Left ventricle myocardium inferior (tissue), 1 donor: Measurements from ENCODE around the gene BLTP2. TPM values are rescaled to one million over a fixed set of nuclear protein-coding genes. Genes with fewer than 3 reads are reported as not detected.

ENCODE experiments used
- DNase-seq: peaks from one replicate; pipeline ENCODE4 v3.0.0-alpha.2; 2020
- H3K27ac ChIP-seq: fragments of 200-600 bp; replicated peaks from 2 replicates; pipeline ENCODE4 v1.8.0; 2021
- H3K27me3 ChIP-seq: fragments of 200-600 bp; 2 replicates; pipeline ENCODE4 v1.8.0; 2021; ENCODE audit warnings: low read depth
- H3K36me3 ChIP-seq: fragments of 200-600 bp; 2 replicates; pipeline ENCODE4 v1.8.0; 2021
- H3K4me1 ChIP-seq: fragments of 200-600 bp; 2 replicates; pipeline ENCODE4 v1.8.0; 2021
- H3K4me3 ChIP-seq: fragments of 200-600 bp; 2 replicates; pipeline ENCODE4 v1.8.0; 2021; ENCODE audit warnings: mild to moderate bottlenecking, moderate library complexity
- H3K9me3 ChIP-seq: fragments of 200-600 bp; replicated peaks from 2 replicates; pipeline ENCODE4 v1.8.0; 2021
- CTCF ChIP-seq: fragments of 200-600 bp; IDR thresholded peaks from 2 replicates; pipeline ENCODE4 v1.8.0; 2021; ENCODE audit warnings: antibody characterized with exemption, mild to moderate bottlenecking, borderline replicate concordance
- intact Hi-C: fragments of 100-400 bp; cut with micrococcal nuclease; formaldehyde crosslinking; loops from one replicate; pipeline ENCODE4 v1.11.0; 2022
- total RNA-seq: library from RNA; stranded (reverse); fragmentation: NEBNext Ultra II Directional; extraction: Animal tissue kit (Norgen Biotek cat#: 25700); gene quantifications from one replicate; pipeline ENCODE4 v1.2.1, GENCODE V29; 2021
- donor health status: DM: no; HTN: yes; CAD: no; lungs with severe emphysema.

The BLTP2 gene
- total RNA-seq, 1 donor from 2014 or later = 71.3 TPM

GRCh38 chr17:28624148-28624547 is 20.8 kb downstream of the BLTP2 start:
- no peak overlapping the region for H3K4me3 ChIP-seq
- H3K4me1 ChIP-seq = peaks cover 16% of the 10 kb centered on the region
- no peaks in the 10 kb centered on the region for H3K27me3 ChIP-seq
- peaks cover 85% of the 10 kb centered on the region for H3K36me3 ChIP-seq
- no peaks in the 10 kb centered on the region for H3K9me3 ChIP-seq
- no peak for DNase-seq
- intact Hi-C loops = no loop called here
- TF ChIP-seq CTCF = no peak
- peak overlapping the region; percentile 50 for H3K27ac ChIP-seq

GRCh38 chr17:28623696-28624095 is 21.3 kb downstream of the BLTP2 start:
- Histone ChIP-seq H3K27me3 (no peaks in the 10 kb centered on the region), H3K36me3 (peaks cover 85% of the 10 kb centered on the region), H3K4me1 (peaks cover 16% of the 10 kb centered on the region), H3K4me3 (no peak overlapping the region), H3K27ac (peak overlapping the region; percentile 50), H3K9me3 (no peaks in the 10 kb centered on the region)
- intact Hi-C loops = no loop called here
- no peak for TF ChIP-seq CTCF
- no peak for DNase-seq

- H3K36me3 ChIP-seq = peaks cover 88% of the 10 kb centered on the region
- no peak for DNase-seq
- intact Hi-C loops = no loop called here
- peaks cover 16% of the 10 kb centered on the region for H3K4me1 ChIP-seq
- no peaks in the 10 kb centered on the region for H3K27me3 ChIP-seq
- no peak for TF ChIP-seq CTCF
- no peak overlapping the region for H3K27ac ChIP-seq
- H3K4me3 ChIP-seq = no peak overlapping the region
- no peaks in the 10 kb centered on the region for H3K9me3 ChIP-seq
These were observed 22.8 kb downstream of the BLTP2 start for GRCh38 chr17:28622186-28622585.

- Histone ChIP-seq H3K4me1 (peaks cover 16% of the 10 kb centered on the region), H3K36me3 (peaks cover 98% of the 10 kb centered on the region), H3K9me3 (no peaks in the 10 kb centered on the region), H3K27ac (no peak overlapping the region), H3K27me3 (no peaks in the 10 kb centered on the region), H3K4me3 (no peak overlapping the region)
- DNase-seq = no peak
- TF ChIP-seq CTCF = no peak
- intact Hi-C loops = no loop called here
These were observed 24.9 kb downstream of the BLTP2 start for GRCh38 chr17:28620010-28620409.

GRCh38 chr17:28618464-28618863 is 26.5 kb downstream of the BLTP2 start:
- intact Hi-C loops = no loop called here
- Histone ChIP-seq H3K27me3 (no peaks in the 10 kb centered on the region), H3K36me3 (peaks cover 95% of the 10 kb centered on the region), H3K27ac (no peak overlapping the region), H3K4me3 (no peak overlapping the region), H3K9me3 (no peaks in the 10 kb centered on the region), H3K4me1 (peaks cover 7% of the 10 kb centered on the region)
- no peak for DNase-seq
- TF ChIP-seq CTCF = no peak

- Histone ChIP-seq H3K27ac (no peak overlapping the region), H3K36me3 (peaks cover 74% of the 10 kb centered on the region), H3K9me3 (no peaks in the 10 kb centered on the region), H3K4me3 (no peak overlapping the region), H3K4me1 (no peaks in the 10 kb centered on the region), H3K27me3 (no peaks in the 10 kb centered on the region)
- no peak for TF ChIP-seq CTCF
- DNase-seq = no peak
- intact Hi-C loops = no loop called here
These were observed 28.7 kb downstream of the BLTP2 start for GRCh38 chr17:28616281-28616680.
